A549 (cell line): Measurements from ENCODE around the gene RNASE4. TPM values are rescaled to one million over a fixed set of nuclear protein-coding genes. Genes with fewer than 3 reads are reported as not detected.

ENCODE experiments used
- ATAC-seq, 2 experiments: fragments of 200-7000 bp in 1 of 2; fragments of >200 bp in 1 of 2; cut with Nextera tagmentation in 1 of 2; cut with Tn5 transposase in 1 of 2; 3 replicates each; pipeline versions ENCODE4 v1.8.0 to v1.9.1; 2018 to 2020; ENCODE audit warnings: mild to moderate bottlenecking in 1 of 2, moderate library complexity in 1 of 2
- CTCF ChIA-PET: fragments of 300-600 bp; sonication (Branson Sonifier 250); formaldehyde crosslinking; extraction: SDS; loops from one replicate; lab custom pipeline; 2021; ENCODE audit warnings: antibody characterized with exemption, inconsistent platforms; lab: Yijun Ruan, JAX
- POLR2A ChIA-PET: fragments of 350-600 bp; formaldehyde crosslinking; extraction: SDS; loops from one replicate; lab custom pipeline; 2021; ENCODE audit warnings: antibody characterized with exemption, inconsistent platforms; lab: Yijun Ruan, JAX
- DNase-seq, 2 experiments: peaks; one replicate each; pipeline versions ENCODE4 v3.0.0 to v3.0.0-alpha.2; 2011 to 2016; ENCODE audit warnings: low read depth in 1 of 2, low spot score in 1 of 2
- FAIRE-seq: peaks from 2 replicates; lab custom pipeline; 2011; peaks lifted over from hg19 to GRCh38; lab: Jason Lieb, UNC
- H3K27ac ChIP-seq, 2 experiments: fragments of >200 bp; sonication (Bioruptor Twin); formaldehyde crosslinking; 3 replicates each; pipeline ENCODE4 v1.5.1; 2016 to 2017
- H3K4me1 ChIP-seq: fragments of >200 bp; sonication (Bioruptor Twin); formaldehyde crosslinking; 3 replicates; pipeline ENCODE4 v1.6.1; 2016
- H3K4me2 ChIP-seq: fragments of >200 bp; sonication (Bioruptor Twin); formaldehyde crosslinking; 3 replicates; pipeline ENCODE4 v1.6.1; 2016
- H3K4me3 ChIP-seq: fragments of >200 bp; sonication (Bioruptor Twin); formaldehyde crosslinking; 3 replicates; pipeline ENCODE4 v1.5.1; 2016
- H3K9me3 ChIP-seq: fragments of >200 bp; sonication (Bioruptor Twin); formaldehyde crosslinking; 3 replicates; pipeline ENCODE4 v1.6.1; 2016
- BHLHE40 ChIP-seq: IDR thresholded peaks from 2 replicates; pipeline ENCODE4 v1.6.1; 2012; ENCODE audit warnings: low read depth, low read length, inconsistent platforms
- CBX8 ChIP-seq: fragments of 200-600 bp; sonication (generic); IDR thresholded peaks from 2 replicates; pipeline ENCODE4 v1.6.1; 2016
- CEBPB ChIP-seq, 2 experiments: fragments of >200 bp in 1 of 2; sonication (Bioruptor Twin) in 1 of 2; formaldehyde crosslinking in 1 of 2; IDR thresholded peaks; 2 replicates each; pipeline ENCODE4 v1.6.1; 2012 to 2016
- CHD4 ChIP-seq: fragments of 200-600 bp; sonication (generic); IDR thresholded peaks from 2 replicates; pipeline ENCODE4 v1.6.1; 2016; ENCODE audit warnings: antibody characterized with exemption, mild to moderate bottlenecking, borderline replicate concordance
- EHMT2 ChIP-seq: fragments of 200-600 bp; sonication (generic); IDR thresholded peaks from 2 replicates; pipeline ENCODE4 v1.6.1; 2016; ENCODE audit warnings: antibody characterized with exemption, low read depth, mild to moderate bottlenecking, moderate library complexity
- EP300 ChIP-seq, 2 experiments: fragments of >200 bp; sonication (Bioruptor Twin); formaldehyde crosslinking; IDR thresholded peaks; 2 replicates in 1 of 2; 3 replicates in 1 of 2; pipeline ENCODE4 v1.6.1; 2016 to 2017
- FOXS1 ChIP-seq: fragments of 250-450 bp; sonication (Bioruptor Pico); IDR thresholded peaks from 2 replicates; pipeline ENCODE4 v1.5.0; 2020; ENCODE audit warnings: mild to moderate bottlenecking, moderate library complexity
- JUN ChIP-seq, 2 experiments: fragments of >200 bp; sonication (Bioruptor Twin); formaldehyde crosslinking; IDR thresholded peaks; 2 replicates in 1 of 2; 3 replicates in 1 of 2; pipeline ENCODE4 v1.6.1; 2016 to 2017
- KDM1A ChIP-seq: fragments of 200-600 bp; sonication (generic); IDR thresholded peaks from 2 replicates; pipeline ENCODE4 v1.6.1; 2016; ENCODE audit warnings: low read depth, mild to moderate bottlenecking
- MYC ChIP-seq: IDR thresholded peaks from 2 replicates; pipeline ENCODE4 v1.6.1; 2012; ENCODE audit warnings: mild to moderate bottlenecking, inconsistent platforms, low read length, improper control_type of control experiment, borderline replicate concordance
- NR3C1 ChIP-seq: fragments of >200 bp; sonication (Bioruptor Twin); formaldehyde crosslinking; IDR thresholded peaks from 3 replicates; pipeline ENCODE4 v1.6.1; 2017
- PHF8 ChIP-seq: fragments of 200-600 bp; sonication (generic); IDR thresholded peaks from 2 replicates; pipeline ENCODE4 v1.6.1; 2016; ENCODE audit warnings: low read depth, mild to moderate bottlenecking, antibody characterized with exemption, moderate library complexity, borderline replicate concordance
- RNF2 ChIP-seq: fragments of 200-600 bp; sonication (generic); IDR thresholded peaks from 2 replicates; pipeline ENCODE4 v1.6.1; 2016; ENCODE audit warnings: low read depth, mild to moderate bottlenecking, antibody characterized with exemption, moderate library complexity, borderline replicate concordance
- SMC3 ChIP-seq: fragments of >200 bp; sonication (Bioruptor Twin); formaldehyde crosslinking; IDR thresholded peaks from 3 replicates; pipeline ENCODE4 v1.6.1; 2018; ENCODE audit warnings: inconsistent platforms
- SREBF2 ChIP-seq: fragments of 450-650 bp; IDR thresholded peaks from 2 replicates; pipeline ENCODE4 v1.6.1; 2014; ENCODE audit warnings: mild to moderate bottlenecking, moderate library complexity
- TFCP2L1 ChIP-seq: fragments of 250-450 bp; sonication (Bioruptor Pico); IDR thresholded peaks from 2 replicates; pipeline ENCODE4 v1.5.0; 2021; ENCODE audit warnings: mild to moderate bottlenecking
- ZNF302 ChIP-seq: fragments of 250-450 bp; sonication (Bioruptor Pico); IDR thresholded peaks from 2 replicates; pipeline ENCODE4 v1.9.0; 2021; ENCODE audit warnings: inconsistent platforms, mild to moderate bottlenecking, moderate library complexity
- ZSCAN20 ChIP-seq: fragments of 250-450 bp; sonication (Bioruptor Pico); IDR thresholded peaks from 2 replicates; pipeline ENCODE4 v1.8.0; 2022; ENCODE audit warnings: mild to moderate bottlenecking, moderate library complexity
- WGBS: methylation state at CpG from one replicate; pipeline ENCODE4 v1.1.6; 2017; ENCODE audit errors: missing lambda C conversion rate; 5-methylcytosine and 5-hydroxymethylcytosine counted together
- polyA plus RNA-seq, 4 experiments: library from polyadenylated mRNA; depleted of rRNA in 3 of 4; stranded (reverse); fragments of >200 nt; fragmentation: RNase III in 1 of 4; extraction: RNeasy Plus Mini Kit Qiagen cat#74134 plus additional on column Dnase treatment in 1 of 4; gene quantifications; 2 replicates in 3 of 4; 3 replicates in 1 of 4; pipeline ENCODE4 v1.2.3, GENCODE V29; 2011 to 2017
- TF ChIP-seq, protein P1 (sequence below): fragments of 200-600 bp; sonication (generic); IDR thresholded peaks from 2 replicates; pipeline ENCODE4 v1.6.1; 2016; ENCODE audit warnings: antibody characterized with exemption, mild to moderate bottlenecking, moderate library complexity
- TF ChIP-seq, protein P2 (sequence below): fragments of >200 bp; sonication (Bioruptor Twin); formaldehyde crosslinking; IDR thresholded peaks from 2 replicates; pipeline ENCODE4 v1.6.1; 2016
- TF ChIP-seq, protein P3 (sequence below): IDR thresholded peaks from 2 replicates; pipeline ENCODE4 v1.6.1; 2012
- TF ChIP-seq, protein P4 (sequence below): IDR thresholded peaks from 2 replicates; pipeline ENCODE4 v1.6.1; 2012
- TF ChIP-seq, protein P5 (sequence below): fragments of 250-450 bp; sonication (Bioruptor Pico); IDR thresholded peaks from 2 replicates; pipeline ENCODE4 v1.5.0; 2021; ENCODE audit warnings: mild to moderate bottlenecking, moderate library complexity, borderline replicate concordance

RNASE4 gene
- polyA plus RNA-seq, 2 of the 4 experiments (the other 2 are of a cell fraction): 8.6 to 77.4 TPM

DNA sequence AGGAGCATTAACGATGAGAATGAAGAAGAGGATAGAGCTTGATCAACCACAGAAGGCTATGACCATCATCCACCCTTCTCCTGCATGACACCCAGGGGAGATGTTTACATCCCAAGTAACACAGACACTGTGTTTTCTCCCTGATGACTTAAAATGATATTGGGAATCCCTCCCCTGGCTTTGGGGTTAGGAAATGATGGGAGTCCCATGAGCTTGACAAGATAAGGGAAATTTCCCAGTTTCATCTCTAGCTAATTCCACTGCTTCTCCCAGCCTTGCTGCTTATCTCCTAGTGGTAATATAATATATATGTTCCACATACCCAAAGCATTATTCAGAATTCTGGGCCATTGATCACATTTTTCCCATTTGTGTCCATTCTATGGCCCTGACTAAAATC lies 38.9 kb upstream of the RNASE4 start:
- TF ChIP-seq, protein P1, sequence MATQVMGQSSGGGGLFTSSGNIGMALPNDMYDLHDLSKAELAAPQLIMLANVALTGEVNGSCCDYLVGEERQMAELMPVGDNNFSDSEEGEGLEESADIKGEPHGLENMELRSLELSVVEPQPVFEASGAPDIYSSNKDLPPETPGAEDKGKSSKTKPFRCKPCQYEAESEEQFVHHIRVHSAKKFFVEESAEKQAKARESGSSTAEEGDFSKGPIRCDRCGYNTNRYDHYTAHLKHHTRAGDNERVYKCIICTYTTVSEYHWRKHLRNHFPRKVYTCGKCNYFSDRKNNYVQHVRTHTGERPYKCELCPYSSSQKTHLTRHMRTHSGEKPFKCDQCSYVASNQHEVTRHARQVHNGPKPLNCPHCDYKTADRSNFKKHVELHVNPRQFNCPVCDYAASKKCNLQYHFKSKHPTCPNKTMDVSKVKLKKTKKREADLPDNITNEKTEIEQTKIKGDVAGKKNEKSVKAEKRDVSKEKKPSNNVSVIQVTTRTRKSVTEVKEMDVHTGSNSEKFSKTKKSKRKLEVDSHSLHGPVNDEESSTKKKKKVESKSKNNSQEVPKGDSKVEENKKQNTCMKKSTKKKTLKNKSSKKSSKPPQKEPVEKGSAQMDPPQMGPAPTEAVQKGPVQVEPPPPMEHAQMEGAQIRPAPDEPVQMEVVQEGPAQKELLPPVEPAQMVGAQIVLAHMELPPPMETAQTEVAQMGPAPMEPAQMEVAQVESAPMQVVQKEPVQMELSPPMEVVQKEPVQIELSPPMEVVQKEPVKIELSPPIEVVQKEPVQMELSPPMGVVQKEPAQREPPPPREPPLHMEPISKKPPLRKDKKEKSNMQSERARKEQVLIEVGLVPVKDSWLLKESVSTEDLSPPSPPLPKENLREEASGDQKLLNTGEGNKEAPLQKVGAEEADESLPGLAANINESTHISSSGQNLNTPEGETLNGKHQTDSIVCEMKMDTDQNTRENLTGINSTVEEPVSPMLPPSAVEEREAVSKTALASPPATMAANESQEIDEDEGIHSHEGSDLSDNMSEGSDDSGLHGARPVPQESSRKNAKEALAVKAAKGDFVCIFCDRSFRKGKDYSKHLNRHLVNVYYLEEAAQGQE: no peak
- TF ChIP-seq RNF2 (no peak), ZNF302 (CRISPR knock-in tag) (no peak), EHMT2 (no peak), PHF8 (no peak), SMC3 (no peak), CBX8 (no peak), MYC (no peak), EP300 (IDR thresholded peaks at IDR 0.05) (no peak), CHD4 (no peak)
- TF ChIP-seq, protein P2, sequence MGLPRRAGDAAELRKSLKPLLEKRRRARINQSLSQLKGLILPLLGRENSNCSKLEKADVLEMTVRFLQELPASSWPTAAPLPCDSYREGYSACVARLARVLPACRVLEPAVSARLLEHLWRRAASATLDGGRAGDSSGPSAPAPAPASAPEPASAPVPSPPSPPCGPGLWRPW: no peak
- TF ChIP-seq, all 56 proteins: peak for 0
- no peak overlapping the region for H3K27ac ChIP-seq
- FAIRE-seq (no peak), DNase-seq (no peak), ATAC-seq (no peak)
- H3K4me3 ChIP-seq: no peak overlapping the region
- CTCF ChIA-PET: interaction anchor here (0.6 to 2.1 kb wide), 3 partner anchors 13 to 46 kb away, joined by 3 to 6 read pairs (median 3); no protein-coding TSS in a partner anchor
- H3K4me1 ChIP-seq: no peaks in the 10 kb centered on the region
- H3K4me2 ChIP-seq: no peak overlapping the region
- no peaks in the 10 kb centered on the region for H3K9me3 ChIP-seq
- POLR2A ChIA-PET: no interaction called here
- 69% methylated on average over 1 of the region's 1 CpG for WGBS

DNA sequence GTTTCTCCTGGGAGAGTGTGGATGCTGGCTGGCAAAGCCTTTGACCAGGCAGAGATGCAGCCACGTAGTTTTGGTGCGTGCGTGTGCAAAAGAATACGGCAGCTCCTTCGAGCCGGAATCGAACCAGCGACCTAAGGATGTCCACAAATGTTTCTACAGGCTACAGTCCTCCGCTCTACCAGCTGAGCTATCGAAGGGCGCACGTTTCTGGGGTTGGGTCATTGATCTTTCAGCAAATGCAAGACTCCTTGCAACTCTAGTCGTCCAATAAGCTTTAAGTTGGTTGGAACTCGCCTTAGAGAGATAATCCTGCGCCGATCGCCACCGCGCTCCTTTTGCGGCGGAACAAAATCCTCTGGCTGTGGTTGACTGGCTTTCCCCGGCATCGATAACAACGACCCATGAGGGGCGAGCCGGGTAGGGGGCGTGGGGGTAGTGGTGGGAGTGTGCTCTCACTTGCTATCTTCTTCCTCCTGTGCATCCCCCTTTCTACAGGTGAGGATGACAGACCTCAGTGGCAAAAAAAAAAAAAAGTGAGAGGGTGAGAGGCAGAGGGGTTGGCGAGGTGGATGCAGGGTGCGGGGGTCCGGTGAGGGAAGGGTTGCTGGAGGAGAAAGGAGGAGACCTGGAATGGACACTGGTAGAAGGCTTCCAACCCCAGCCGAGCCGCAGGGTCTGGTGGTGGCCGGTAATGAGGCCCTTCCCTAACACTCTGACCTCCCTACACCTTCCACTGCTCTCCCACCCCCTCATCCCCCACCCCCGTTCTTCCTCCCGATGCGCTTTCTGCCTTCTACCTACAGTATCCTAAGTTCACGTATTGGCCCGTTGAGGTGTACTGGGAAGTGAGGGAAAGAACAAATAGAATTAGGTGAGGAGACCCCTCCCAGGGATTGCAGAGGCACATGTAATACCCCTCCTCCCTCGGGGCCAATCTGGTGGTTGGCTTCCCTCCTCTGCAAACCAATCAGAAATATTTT lies 31.1 kb upstream of the RNASE4 start:
- CTCF ChIA-PET: interaction anchor here (0.7 to 2.2 kb wide), 7 partner anchors 10 to 43 kb away, joined by 3 to 6 read pairs (median 4); no protein-coding TSS in a partner anchor
- POLR2A ChIA-PET: interaction anchor here (0.6 to 2.0 kb wide), 2 partner anchors 29 to 163 kb away, joined by 3 to 10 read pairs; no protein-coding TSS in a partner anchor
- WGBS: 3% methylated on average over 31 of the region's 39 CpGs
- peak; percentile 64 to 97 for DNase-seq
- no peaks in the 10 kb centered on the region for H3K9me3 ChIP-seq
- H3K27ac ChIP-seq: peak overlapping the region; percentile 25 to 65; a peak in 3 of 6 replicates
- peaks cover 26% of the 10 kb centered on the region; the same call in 2 of the 3 replicates for H3K4me1 ChIP-seq
- H3K4me2 ChIP-seq: peak overlapping the region; percentile 98
- peak overlapping the region; percentile 75 for H3K4me3 ChIP-seq
- FAIRE-seq: peak; percentile 51
- TF ChIP-seq FOXS1 (CRISPR knock-in tag): no peak
- TF ChIP-seq, protein P3, sequence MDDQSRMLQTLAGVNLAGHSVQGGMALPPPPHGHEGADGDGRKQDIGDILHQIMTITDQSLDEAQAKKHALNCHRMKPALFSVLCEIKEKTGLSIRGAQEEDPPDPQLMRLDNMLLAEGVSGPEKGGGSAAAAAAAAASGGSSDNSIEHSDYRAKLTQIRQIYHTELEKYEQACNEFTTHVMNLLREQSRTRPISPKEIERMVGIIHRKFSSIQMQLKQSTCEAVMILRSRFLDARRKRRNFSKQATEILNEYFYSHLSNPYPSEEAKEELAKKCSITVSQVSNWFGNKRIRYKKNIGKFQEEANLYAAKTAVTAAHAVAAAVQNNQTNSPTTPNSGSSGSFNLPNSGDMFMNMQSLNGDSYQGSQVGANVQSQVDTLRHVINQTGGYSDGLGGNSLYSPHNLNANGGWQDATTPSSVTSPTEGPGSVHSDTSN: peak; percentile 57; the same call in 1 of the 2 replicates
- 0 out of 3 replicates have a peak, but pooled peaks have one; percentile 20 for TF ChIP-seq SMC3
- TF ChIP-seq TFCP2L1: no peak
- TF ChIP-seq KDM1A: no peak
- no peak for TF ChIP-seq CHD4
- peak; percentile 65 for TF ChIP-seq SREBF2
- TF ChIP-seq, protein P4, sequence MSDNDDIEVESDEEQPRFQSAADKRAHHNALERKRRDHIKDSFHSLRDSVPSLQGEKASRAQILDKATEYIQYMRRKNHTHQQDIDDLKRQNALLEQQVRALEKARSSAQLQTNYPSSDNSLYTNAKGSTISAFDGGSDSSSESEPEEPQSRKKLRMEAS: peak; percentile 79
- no peak for TF ChIP-seq NR3C1
- TF ChIP-seq, protein P5, sequence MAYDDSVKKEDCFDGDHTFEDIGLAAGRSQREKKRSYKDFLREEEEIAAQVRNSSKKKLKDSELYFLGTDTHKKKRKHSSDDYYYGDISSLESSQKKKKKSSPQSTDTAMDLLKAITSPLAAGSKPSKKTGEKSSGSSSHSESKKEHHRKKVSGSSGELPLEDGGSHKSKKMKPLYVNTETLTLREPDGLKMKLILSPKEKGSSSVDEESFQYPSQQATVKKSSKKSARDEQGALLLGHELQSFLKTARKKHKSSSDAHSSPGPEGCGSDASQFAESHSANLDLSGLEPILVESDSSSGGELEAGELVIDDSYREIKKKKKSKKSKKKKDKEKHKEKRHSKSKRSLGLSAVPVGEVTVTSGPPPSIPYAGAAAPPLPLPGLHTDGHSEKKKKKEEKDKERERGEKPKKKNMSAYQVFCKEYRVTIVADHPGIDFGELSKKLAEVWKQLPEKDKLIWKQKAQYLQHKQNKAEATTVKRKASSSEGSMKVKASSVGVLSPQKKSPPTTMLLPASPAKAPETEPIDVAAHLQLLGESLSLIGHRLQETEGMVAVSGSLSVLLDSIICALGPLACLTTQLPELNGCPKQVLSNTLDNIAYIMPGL (CRISPR knock-in tag): peak; percentile 57; the same call in 1 of the 2 replicates
- TF ChIP-seq JUN (IDR thresholded peaks at IDR 0.05): peak in 1 of 2 experiments; percentile 41; a peak in 1 of 5 replicates
- TF ChIP-seq CEBPB (IDR thresholded peaks at IDR 0.05): peak in 1 of 2 experiments; percentile 52; a peak in 2 of 4 replicates
- TF ChIP-seq BHLHE40: peak; percentile 93
- TF ChIP-seq EP300 (IDR thresholded peaks at IDR 0.05): no peak
- TF ChIP-seq ZSCAN20 (CRISPR knock-in tag): no peak
- peak; percentile 75 to 83 for ATAC-seq
